Measurements from ENCODE around the gene ZBTB44.

The ZBTB44 gene

DNA sequence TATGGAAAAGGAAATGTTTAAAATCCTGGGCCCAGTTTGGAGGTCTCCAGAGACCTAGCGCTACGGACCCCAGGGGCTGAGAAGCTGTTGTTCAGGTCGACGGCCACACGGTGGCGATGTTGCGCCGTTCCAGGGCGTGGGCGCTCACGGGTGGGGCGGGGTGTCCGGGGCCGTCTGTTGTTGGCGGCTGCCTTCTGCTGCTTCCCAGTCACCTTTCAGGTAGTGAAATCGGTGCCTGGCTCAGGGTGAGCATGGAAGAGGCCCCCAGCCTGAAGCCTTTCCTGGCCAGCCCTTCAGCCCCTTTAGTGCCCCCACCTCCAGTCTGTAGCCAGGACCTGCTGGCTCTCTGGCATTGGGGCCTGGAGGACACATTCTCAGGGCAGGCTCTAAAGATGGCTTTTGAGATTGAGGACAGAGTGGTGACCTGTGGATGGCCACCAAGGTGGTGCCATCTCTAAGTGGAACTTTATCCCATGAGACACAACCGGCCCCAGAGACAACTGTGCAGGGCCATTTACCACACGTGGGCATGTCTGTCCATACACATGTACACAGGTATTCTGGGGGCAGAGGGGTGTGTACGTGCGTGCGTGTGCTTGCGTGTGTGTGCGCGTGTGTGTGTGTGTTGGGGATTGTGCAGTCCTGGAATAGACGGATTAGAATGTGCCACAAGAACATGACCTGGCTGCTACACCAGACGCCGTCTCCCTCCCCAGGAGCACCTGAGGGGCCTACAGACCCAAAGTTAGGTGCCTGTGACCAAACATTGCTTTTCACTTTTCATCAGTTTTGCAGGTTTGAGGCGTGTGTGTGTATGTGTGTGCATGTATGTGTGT, 101.4 kb downstream of the ZBTB44 start:
- Histone ChIP-seq H3K9me3 (ENCODE audit: control insufficient read depth, insufficient read depth, low read length) (no peaks in the 10 kb centered on the region), H3K4me1 (ENCODE audit: control insufficient read depth, insufficient read depth, low read length) (peaks cover 12% of the 10 kb centered on the region), H3K27ac (ENCODE audit: low read depth, low read length) (no peak overlapping the region), H3K4me3 (ENCODE audit: low read depth, low read length) (no peak overlapping the region), H3K9ac (ENCODE audit: low read depth, low read length) (no peak overlapping the region), H3K36me3 (ENCODE audit: control insufficient read depth, insufficient read depth, low read length) (no peaks in the 10 kb centered on the region), H3K27me3 (ENCODE audit: control insufficient read depth, insufficient read depth, low read length) (no peaks in the 10 kb centered on the region)

DNA sequence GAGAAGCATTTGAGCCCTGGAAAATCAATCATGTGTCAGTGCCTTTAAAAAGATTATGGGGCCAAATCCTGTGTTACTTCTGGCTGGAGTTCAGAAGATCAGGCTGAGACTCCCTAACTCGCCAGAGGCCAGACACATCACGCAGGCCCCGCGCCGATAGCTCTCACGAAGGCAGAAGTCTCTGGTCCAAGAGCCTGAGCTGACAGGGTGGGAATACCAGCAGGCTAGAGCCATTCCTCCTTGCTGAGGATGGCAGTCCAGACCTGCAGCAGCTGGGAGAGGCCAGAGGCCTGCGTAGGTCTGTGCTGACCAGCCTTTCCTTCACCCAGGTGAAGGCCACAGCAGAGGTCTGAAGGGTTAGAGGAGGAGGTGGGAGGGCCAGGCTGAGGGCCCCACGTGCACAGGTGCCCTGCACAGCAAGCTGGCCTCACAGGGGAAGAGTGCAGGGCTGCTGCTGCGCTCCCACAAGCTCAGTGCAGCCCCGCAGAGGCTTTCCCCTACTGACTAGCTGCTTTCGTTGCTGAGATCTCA, 102.2 kb downstream of the ZBTB44 start:
- Histone ChIP-seq H3K9ac (ENCODE audit: low read depth, low read length) (no peak overlapping the region), H3K9me3 (ENCODE audit: control insufficient read depth, insufficient read depth, low read length) (no peaks in the 10 kb centered on the region), H3K27me3 (ENCODE audit: control insufficient read depth, insufficient read depth, low read length) (no peaks in the 10 kb centered on the region), H3K27ac (ENCODE audit: low read depth, low read length) (no peak overlapping the region), H3K36me3 (ENCODE audit: control insufficient read depth, insufficient read depth, low read length) (no peaks in the 10 kb centered on the region), H3K4me3 (ENCODE audit: low read depth, low read length) (no peak overlapping the region), H3K4me1 (ENCODE audit: control insufficient read depth, insufficient read depth, low read length) (peaks cover 10% of the 10 kb centered on the region)

- Histone ChIP-seq H3K4me3 (ENCODE audit: low read depth, low read length) (no peak overlapping the region), H3K9ac (ENCODE audit: low read depth, low read length) (no peak overlapping the region), H3K27ac (ENCODE audit: low read depth, low read length) (no peak overlapping the region), H3K27me3 (ENCODE audit: control insufficient read depth, insufficient read depth, low read length) (no peaks in the 10 kb centered on the region), H3K4me1 (ENCODE audit: control insufficient read depth, insufficient read depth, low read length) (peaks cover 3% of the 10 kb centered on the region; the same call in 1 of the 2 replicates), H3K36me3 (ENCODE audit: control insufficient read depth, insufficient read depth, low read length) (no peaks in the 10 kb centered on the region), H3K9me3 (ENCODE audit: control insufficient read depth, insufficient read depth, low read length) (no peaks in the 10 kb centered on the region)
These were observed 102.8 kb downstream of the ZBTB44 start for GRCh38 chr11:130211781-130212401.

DNA sequence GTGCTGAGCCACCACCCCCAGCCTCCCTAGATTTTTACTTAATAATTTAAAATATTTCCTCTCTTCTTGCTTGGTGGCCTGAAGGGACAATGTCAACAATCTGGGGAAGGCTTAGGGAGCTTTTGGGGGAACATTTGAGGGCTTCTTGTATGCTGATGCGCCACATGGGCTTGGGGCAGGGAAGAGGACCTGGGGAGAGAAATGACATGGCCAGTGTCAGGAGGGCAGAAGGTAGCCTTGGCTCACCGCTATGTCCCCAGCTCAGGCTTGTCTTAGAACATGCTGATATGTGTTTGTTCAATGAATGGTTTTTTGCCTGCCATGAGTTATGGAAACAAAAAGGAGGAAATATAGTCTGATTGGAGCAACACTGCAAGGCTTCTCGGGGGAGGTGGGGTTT, 103.6 kb downstream of the ZBTB44 start:
- no peak overlapping the region for H3K27ac ChIP-seq (ENCODE audit: low read depth, low read length)
- no peak overlapping the region for H3K4me3 ChIP-seq (ENCODE audit: low read depth, low read length)
- H3K9ac ChIP-seq (ENCODE audit: low read depth, low read length) = no peak overlapping the region
- H3K4me1 ChIP-seq (ENCODE audit: control insufficient read depth, insufficient read depth, low read length) = 0 out of 2 replicates have a peak, but pooled peaks cover 3% of the 10 kb centered on the region
- no peaks in the 10 kb centered on the region for H3K36me3 ChIP-seq (ENCODE audit: control insufficient read depth, insufficient read depth, low read length)
- H3K9me3 ChIP-seq (ENCODE audit: control insufficient read depth, insufficient read depth, low read length) = no peaks in the 10 kb centered on the region
- H3K27me3 ChIP-seq (ENCODE audit: control insufficient read depth, insufficient read depth, low read length) = no peaks in the 10 kb centered on the region

DNA sequence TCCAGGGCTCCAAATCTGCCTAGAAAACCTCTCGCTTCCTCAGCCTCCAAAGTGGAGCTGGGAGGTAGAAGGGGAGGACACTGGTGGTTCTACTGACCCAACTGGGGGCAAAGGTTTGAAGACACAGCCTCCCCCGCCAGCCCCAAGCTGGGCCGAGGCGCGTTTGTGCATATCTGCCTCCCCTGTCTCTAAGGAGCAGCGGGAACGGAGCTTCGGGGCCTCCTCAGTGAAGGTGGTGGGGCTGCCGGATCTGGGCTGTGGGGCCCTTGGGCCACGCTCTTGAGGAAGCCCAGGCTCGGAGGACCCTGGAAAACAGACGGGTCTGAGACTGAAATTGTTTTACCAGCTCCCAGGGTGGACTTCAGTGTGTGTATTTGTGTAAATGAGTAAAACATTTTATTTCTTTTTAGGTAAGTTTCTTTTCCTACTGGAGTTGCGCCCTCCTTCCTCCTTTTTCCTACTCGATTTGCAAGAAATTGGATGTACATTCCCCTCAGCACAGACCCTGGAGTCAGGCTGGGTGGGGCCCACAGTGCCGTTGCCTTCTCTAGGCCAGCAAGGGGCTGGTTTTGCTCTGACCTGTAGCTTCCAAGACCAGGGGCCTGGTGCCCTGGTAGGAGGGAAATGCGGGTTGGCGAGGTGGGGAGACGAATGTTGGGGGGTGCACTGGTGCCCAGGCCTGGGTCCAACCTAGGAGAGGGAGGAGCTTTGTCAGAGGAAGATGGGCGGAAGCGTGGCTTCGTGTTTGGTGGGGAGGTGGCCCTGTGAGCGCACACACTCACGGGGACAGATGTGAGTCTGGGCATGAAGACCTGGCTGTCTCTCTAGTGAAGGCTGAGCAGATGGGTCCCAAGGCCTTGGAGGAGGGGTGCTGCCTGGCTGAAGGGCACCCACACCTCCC, 104.5 kb downstream of the ZBTB44 start:
- H3K4me1 ChIP-seq (ENCODE audit: control insufficient read depth, insufficient read depth, low read length) = 0 out of 2 replicates have a peak, but pooled peaks cover 3% of the 10 kb centered on the region
- H3K4me3 ChIP-seq (ENCODE audit: low read depth, low read length) = no peak overlapping the region
- H3K27ac ChIP-seq (ENCODE audit: low read depth, low read length) = no peak overlapping the region
- no peak overlapping the region for H3K9ac ChIP-seq (ENCODE audit: low read depth, low read length)
- no peaks in the 10 kb centered on the region for H3K9me3 ChIP-seq (ENCODE audit: control insufficient read depth, insufficient read depth, low read length)
- H3K27me3 ChIP-seq (ENCODE audit: control insufficient read depth, insufficient read depth, low read length) = no peaks in the 10 kb centered on the region
- no peaks in the 10 kb centered on the region for H3K36me3 ChIP-seq (ENCODE audit: control insufficient read depth, insufficient read depth, low read length)

DNA sequence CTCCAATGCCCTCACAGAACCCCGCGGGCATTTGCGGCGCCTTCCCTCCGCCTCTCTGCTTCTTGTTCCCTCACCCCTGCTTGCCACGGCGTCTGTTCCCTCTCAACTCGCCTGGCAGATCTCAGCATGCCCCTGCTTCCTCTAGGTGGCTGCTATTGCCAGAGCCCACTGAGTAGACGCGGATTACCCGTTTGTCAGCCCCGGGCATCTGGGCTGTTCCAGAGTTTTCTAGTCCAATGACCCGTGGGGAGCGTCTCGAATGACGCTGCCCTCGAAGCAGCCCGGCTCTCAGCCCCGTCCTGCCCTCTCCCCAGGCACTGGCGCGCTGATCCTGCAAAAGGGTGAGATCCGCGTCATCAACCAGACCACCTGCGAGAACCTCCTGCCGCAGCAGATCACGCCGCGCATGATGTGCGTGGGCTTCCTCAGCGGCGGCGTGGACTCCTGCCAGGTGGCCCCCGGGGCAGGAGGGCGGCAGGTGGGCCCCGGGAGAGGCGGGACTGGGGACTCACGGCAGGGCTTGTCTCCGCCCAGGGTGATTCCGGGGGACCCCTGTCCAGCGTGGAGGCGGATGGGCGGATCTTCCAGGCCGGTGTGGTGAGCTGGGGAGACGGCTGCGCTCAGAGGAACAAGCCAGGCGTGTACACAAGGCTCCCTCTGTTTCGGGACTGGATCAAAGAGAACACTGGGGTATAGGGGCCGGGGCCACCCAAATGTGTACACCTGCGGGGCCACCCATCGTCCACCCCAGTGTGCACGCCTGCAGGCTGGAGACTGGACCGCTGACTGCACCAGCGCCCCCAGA, 105.4 kb downstream of the ZBTB44 start:
- H3K36me3 ChIP-seq (ENCODE audit: control insufficient read depth, insufficient read depth, low read length) = no peaks in the 10 kb centered on the region
- H3K4me1 ChIP-seq (ENCODE audit: control insufficient read depth, insufficient read depth, low read length) = 0 out of 2 replicates have a peak, but pooled peaks cover 3% of the 10 kb centered on the region
- no peaks in the 10 kb centered on the region for H3K27me3 ChIP-seq (ENCODE audit: control insufficient read depth, insufficient read depth, low read length)
- H3K4me3 ChIP-seq (ENCODE audit: low read depth, low read length) = no peak overlapping the region
- H3K9me3 ChIP-seq (ENCODE audit: control insufficient read depth, insufficient read depth, low read length) = no peaks in the 10 kb centered on the region
- no peak overlapping the region for H3K27ac ChIP-seq (ENCODE audit: low read depth, low read length)
- H3K9ac ChIP-seq (ENCODE audit: low read depth, low read length) = no peak overlapping the region

- no peak overlapping the region for H3K9ac ChIP-seq (ENCODE audit: low read depth, low read length)
- 0 out of 2 replicates have a peak, but pooled peaks cover 3% of the 10 kb centered on the region for H3K4me1 ChIP-seq (ENCODE audit: control insufficient read depth, insufficient read depth, low read length)
- H3K9me3 ChIP-seq (ENCODE audit: control insufficient read depth, insufficient read depth, low read length) = no peaks in the 10 kb centered on the region
- H3K4me3 ChIP-seq (ENCODE audit: low read depth, low read length) = no peak overlapping the region
- H3K36me3 ChIP-seq (ENCODE audit: control insufficient read depth, insufficient read depth, low read length) = no peaks in the 10 kb centered on the region
- no peak overlapping the region for H3K27ac ChIP-seq (ENCODE audit: low read depth, low read length)
- H3K27me3 ChIP-seq (ENCODE audit: control insufficient read depth, insufficient read depth, low read length) = no peaks in the 10 kb centered on the region
These were observed 106.2 kb downstream of the ZBTB44 start for GRCh38 chr11:130208241-130209127.

GRCh38 chr11:130206141-130206540, 108.6 kb downstream of the ZBTB44 start:
- H3K9ac ChIP-seq (ENCODE audit: low read depth, low read length) = no peak overlapping the region
- no peak overlapping the region for H3K4me3 ChIP-seq (ENCODE audit: low read depth, low read length)
- H3K9me3 ChIP-seq (ENCODE audit: control insufficient read depth, insufficient read depth, low read length) = no peaks in the 10 kb centered on the region
- no peaks in the 10 kb centered on the region for H3K27me3 ChIP-seq (ENCODE audit: control insufficient read depth, insufficient read depth, low read length)
- H3K36me3 ChIP-seq (ENCODE audit: control insufficient read depth, insufficient read depth, low read length) = no peaks in the 10 kb centered on the region
- H3K27ac ChIP-seq (ENCODE audit: low read depth, low read length) = no peak overlapping the region
- H3K4me1 ChIP-seq (ENCODE audit: control insufficient read depth, insufficient read depth, low read length) = no peaks in the 10 kb centered on the region

- H3K9ac ChIP-seq (ENCODE audit: low read depth, low read length) = no peak overlapping the region
- peaks cover 4% of the 10 kb centered on the region; the same call in 1 of the 2 replicates for H3K36me3 ChIP-seq (ENCODE audit: control insufficient read depth, insufficient read depth, low read length)
- H3K27ac ChIP-seq (ENCODE audit: low read depth, low read length) = no peak overlapping the region
- H3K9me3 ChIP-seq (ENCODE audit: control insufficient read depth, insufficient read depth, low read length) = no peaks in the 10 kb centered on the region
- no peak overlapping the region for H3K4me3 ChIP-seq (ENCODE audit: low read depth, low read length)
- no peaks in the 10 kb centered on the region for H3K27me3 ChIP-seq (ENCODE audit: control insufficient read depth, insufficient read depth, low read length)
- H3K4me1 ChIP-seq (ENCODE audit: control insufficient read depth, insufficient read depth, low read length) = no peaks in the 10 kb centered on the region
These were observed 110.0 kb downstream of the ZBTB44 start for GRCh38 chr11:130204703-130205095.

All from HUES48 (cell line).